Skin epidermis (tissue), 12 donors: Measurements from ENCODE around the gene BARHL1.

Experiments used
- H3K27ac ChIP-seq, 21 experiments: fragments of 200-600 bp; sonication (generic) in 11 of 21; one replicate each; pipeline ENCODE4 v1.5.0; 2020; ENCODE audit warnings: mild to moderate bottlenecking in 3 of 21, inconsistent platforms in 2 of 21, moderate library complexity in 2 of 21
- H3K4me3 ChIP-seq, 7 experiments: fragments of 200-600 bp; sonication (generic) in 2 of 7; one replicate each; pipeline ENCODE4 v1.5.0; 2020; ENCODE audit warnings: inconsistent platforms in 2 of 7, mild to moderate bottlenecking in 2 of 7, moderate library complexity in 1 of 7

BARHL1 gene

GRCh38 chr9:132584601-132585560 is 2.5 kb downstream of the BARHL1 start:
- Histone ChIP-seq H3K4me3 (no peak overlapping the region), H3K27ac (no peak overlapping the region)

- Histone ChIP-seq H3K4me3 (no peak overlapping the region), H3K27ac (no peak overlapping the region)
Observed at GRCh38 chr9:132585954-132586829, 3.8 kb downstream of the BARHL1 start.

- Histone ChIP-seq H3K27ac (no peak overlapping the region), H3K4me3 (no peak overlapping the region)
Observed at GRCh38 chr9:132586830-132587591, 4.6 kb downstream of the BARHL1 start.

- Histone ChIP-seq H3K27ac (no peak overlapping the region), H3K4me3 (no peak overlapping the region)
Observed at GRCh38 chr9:132587592-132587955, 5.2 kb downstream of the BARHL1 start.

- no peak overlapping the region for H3K4me3 ChIP-seq
- no peak overlapping the region for H3K27ac ChIP-seq
Observed at GRCh38 chr9:132588098-132588497, 5.7 kb downstream of the BARHL1 start.

GRCh38 chr9:132588501-132589147 is 6.2 kb downstream of the BARHL1 start:
- H3K4me3 ChIP-seq = no peak overlapping the region
- no peak overlapping the region for H3K27ac ChIP-seq

- Histone ChIP-seq H3K4me3 (no peak overlapping the region), H3K27ac (no peak overlapping the region)
Observed at GRCh38 chr9:132589148-132590036, 7.0 kb downstream of the BARHL1 start.

GRCh38 chr9:132590037-132590317 is 7.6 kb downstream of the BARHL1 start:
- no peak overlapping the region for H3K4me3 ChIP-seq

GRCh38 chr9:132590318-132591182 is 8.1 kb downstream of the BARHL1 start:
- no peak overlapping the region for H3K27ac ChIP-seq
- H3K4me3 ChIP-seq = no peak overlapping the region

More at GRCh38 chr9:132590037-132590317, 7.6 kb downstream of the BARHL1 start:
- no peak overlapping the region for H3K27ac ChIP-seq

- no peak overlapping the region for H3K27ac ChIP-seq
Observed at GRCh38 chr9:132591244-132591643, 8.8 kb downstream of the BARHL1 start.

GRCh38 chr9:132591751-132592314 is 9.4 kb downstream of the BARHL1 start:
- Histone ChIP-seq H3K27ac (no peak overlapping the region), H3K4me3 (no peak overlapping the region)

More at GRCh38 chr9:132591244-132591643, 8.8 kb downstream of the BARHL1 start:
- no peak overlapping the region for H3K4me3 ChIP-seq

GRCh38 chr9:132592451-132592850 is 10.0 kb downstream of the BARHL1 start:
- Histone ChIP-seq H3K27ac (no peak overlapping the region), H3K4me3 (no peak overlapping the region)

GRCh38 chr9:132594412-132594811 is 12.0 kb downstream of the BARHL1 start:
- no peak overlapping the region for H3K27ac ChIP-seq
- H3K4me3 ChIP-seq = no peak overlapping the region

GRCh38 chr9:132595319-132595718 is 12.9 kb downstream of the BARHL1 start:
- Histone ChIP-seq H3K27ac (no peak overlapping the region), H3K4me3 (no peak overlapping the region)

- Histone ChIP-seq H3K4me3 (no peak overlapping the region), H3K27ac (no peak overlapping the region)
Observed at GRCh38 chr9:132596200-132596599, 13.8 kb downstream of the BARHL1 start.

GRCh38 chr9:132597073-132597775 is 14.8 kb downstream of the BARHL1 start:
- H3K4me3 ChIP-seq = no peak overlapping the region

More at GRCh38 chr9:132597073-132597775, 14.8 kb downstream of the BARHL1 start:
- no peak overlapping the region for H3K27ac ChIP-seq
